NCI-H1417 (cell line): ENCODE results near the gene TLE3.
A peak's percentile ranks its signal among the peaks of the same experiment; 100 is the strongest.

Source experiments
- DNase-seq, 3 experiments: peaks; one replicate each; lab custom pipeline; 2025; lab: John Stamatoyannopoulos, UW

TLE3 gene

GRCh38 chr15:70099167-70099966 is 1.6 kb upstream of the TLE3 start:
- DNase-seq, result peak; percentile 99 to 100 (median 100)

- peak; percentile 58 to 85 (median 85) for DNase-seq
These were observed 897 bp upstream of the TLE3 start for GRCh38 chr15:70098461-70099166.

- DNase-seq, result peak in 1 of 3 experiments; percentile 50
These were observed 390 bp upstream of the TLE3 start for GRCh38 chr15:70098153-70098460.

GRCh38 chr15:70097063-70097320 is 725 bp downstream of the TLE3 start:
- no peak for DNase-seq

GRCh38 chr15:70096215-70097062 is 1.3 kb downstream of the TLE3 start:
- peak; percentile 47 to 85 (median 85) for DNase-seq

GRCh38 chr15:70095408-70096214 is 2.1 kb downstream of the TLE3 start:
- DNase-seq, result peak; percentile 25 to 85 (median 67)

GRCh38 chr15:70094690-70095311 is 2.9 kb downstream of the TLE3 start:
- DNase-seq, result peak; percentile 38 to 70 (median 51)

- peak in 2 of 3 experiments; percentile 44 to 77 for DNase-seq
These were observed 4.0 kb downstream of the TLE3 start for GRCh38 chr15:70093481-70094319.

- DNase-seq, result no peak
These were observed 4.6 kb downstream of the TLE3 start for GRCh38 chr15:70093070-70093469.

- peak; percentile 17 to 45 (median 23) for DNase-seq
These were observed 5.2 kb downstream of the TLE3 start for GRCh38 chr15:70092464-70093027.

GRCh38 chr15:70091726-70092463 is 5.8 kb downstream of the TLE3 start:
- DNase-seq, result peak; percentile 72 to 95 (median 87)

- no peak for DNase-seq
These were observed 7.1 kb downstream of the TLE3 start for GRCh38 chr15:70090436-70091296.

- DNase-seq, result no peak
These were observed 8.1 kb downstream of the TLE3 start for GRCh38 chr15:70089692-70089971.

- DNase-seq, result peak in 1 of 3 experiments; percentile 60
These were observed 8.6 kb downstream of the TLE3 start for GRCh38 chr15:70088887-70089691.

- DNase-seq, result peak; percentile 84 to 99 (median 92)
These were observed 9.3 kb downstream of the TLE3 start for GRCh38 chr15:70088455-70088854.

- peak in 2 of 3 experiments; percentile 55 to 60 for DNase-seq
These were observed 9.9 kb downstream of the TLE3 start for GRCh38 chr15:70087708-70088352.

GRCh38 chr15:70086636-70087035 is 11.1 kb downstream of the TLE3 start:
- DNase-seq, result no peak
